GM12878 (cell line): Measurements from ENCODE around the gene CD3G. TPM values are rescaled to one million over a fixed set of nuclear protein-coding genes. Genes with fewer than 3 reads are reported as not detected.

Experiments
- ATAC-seq: fragments of 200-7000 bp; cut with Tn5 transposase; 3 replicates; pipeline ENCODE4 v1.9.1; 2020; ENCODE audit warnings: mild to moderate bottlenecking, moderate library complexity
- BruUV-seq: library from RNA; stranded (reverse); fragments of 400-500 nt; replicated peaks from 2 replicates; lab custom pipeline; 2021; lab: Mats Ljungman, UMichigan
- CTCF ChIA-PET: fragments of 300-600 bp; sonication (Branson Sonifier 250); formaldehyde crosslinking; extraction: SDS; loops from one replicate; lab custom pipeline; 2021; ENCODE audit warnings: inconsistent platforms; lab: Yijun Ruan, JAX
- POLR2A ChIA-PET: fragments of 350-600 bp; formaldehyde crosslinking; extraction: SDS; loops from one replicate; lab custom pipeline; 2021; ENCODE audit warnings: inconsistent platforms; lab: Charles Lee
- RAD21 ChIA-PET: fragments of 300-600 bp; sonication (Branson Sonifier 250); formaldehyde crosslinking; loops from one replicate; lab custom pipeline; 2023; ENCODE audit warnings: antibody characterized with exemption; ENCODE audit not compliant: unreplicated experiment; lab: Charles Lee
- SMC1A ChIA-PET: fragments of 300-600 bp; sonication (Branson Sonifier 250); formaldehyde crosslinking; loops from one replicate; lab custom pipeline; 2023; ENCODE audit not compliant: unreplicated experiment, uncharacterized antibody; lab: Charles Lee
- DNase-seq: peaks from one replicate; pipeline ENCODE4 v3.0.0-alpha.2; 2011; ENCODE audit warnings: low read depth, low spot score
- FAIRE-seq: peaks from 3 replicates; lab custom pipeline; 2011; peaks lifted over from hg19 to GRCh38; lab: Jason Lieb, UNC
- H2AFZ ChIP-seq: 2 replicates; pipeline ENCODE4 v1.6.0; 2011; ENCODE audit warnings: low read depth, low read length, control low read depth; ENCODE audit not compliant: control insufficient read depth
- H3K27ac ChIP-seq: 2 replicates; pipeline ENCODE4 v1.5.1; 2011; ENCODE audit warnings: control low read depth; ENCODE audit not compliant: control insufficient read depth, insufficient read depth
- H3K27me3 ChIP-seq, 2 experiments: replicated peaks in 1 of 2; 2 replicates each; pipeline versions ENCODE4 v1.6.0 to v1.6.1; 2011; ENCODE audit warnings: low read length in 1 of 2; ENCODE audit not compliant: control insufficient read depth in 2 of 2, insufficient read depth in 2 of 2
- H3K36me3 ChIP-seq, 2 experiments: 2 replicates each; pipeline ENCODE4 v1.5.1; 2011; ENCODE audit warnings: low read length in 1 of 2; ENCODE audit not compliant: control insufficient read depth in 2 of 2, insufficient read depth in 2 of 2
- H3K4me1 ChIP-seq: 2 replicates; pipeline ENCODE4 v1.6.1; 2011; ENCODE audit warnings: mild to moderate bottlenecking, low read length, moderate library complexity, mixed read lengths; ENCODE audit not compliant: control insufficient read depth, insufficient read depth
- H3K4me2 ChIP-seq: 2 replicates; pipeline ENCODE4 v1.6.0; 2011; ENCODE audit warnings: control low read depth; ENCODE audit not compliant: control insufficient read depth, insufficient read depth
- H3K4me3 ChIP-seq: fragments of 200-600 bp; sonication (generic); 2 replicates; pipeline ENCODE4 v1.5.1; 2016
- H3K79me2 ChIP-seq: 2 replicates; pipeline ENCODE4 v1.6.0; 2011; ENCODE audit warnings: low read length; ENCODE audit not compliant: control insufficient read depth, insufficient read depth
- H3K9ac ChIP-seq: 2 replicates; pipeline ENCODE4 v1.8.0; 2011; ENCODE audit warnings: low read length, control low read depth, mixed read lengths; ENCODE audit not compliant: control insufficient read depth, insufficient read depth
- H3K9me3 ChIP-seq: replicated peaks from 3 replicates; pipeline ENCODE4 v1.5.1; 2011; ENCODE audit warnings: mild to moderate bottlenecking, low read length; ENCODE audit not compliant: control insufficient read depth, insufficient read depth
- H4K20me1 ChIP-seq: 2 replicates; pipeline ENCODE4 v1.6.0; 2011; ENCODE audit not compliant: control insufficient read depth, insufficient read depth
- CHD2 ChIP-seq: IDR thresholded peaks from 2 replicates; pipeline ENCODE4 v1.6.1; 2011; ENCODE audit warnings: low read depth, low read length, improper control_type of control experiment, borderline replicate concordance
- EZH2 ChIP-seq: IDR thresholded peaks from 2 replicates; pipeline ENCODE4 v1.6.1; 2012; ENCODE audit warnings: low read depth, mild to moderate bottlenecking, control low read depth, inconsistent platforms, low read length, borderline replicate concordance; ENCODE audit not compliant: control insufficient read depth
- FOXM1 ChIP-seq: IDR thresholded peaks from 2 replicates; pipeline ENCODE4 v1.6.1; 2012; ENCODE audit warnings: low read depth, mild to moderate bottlenecking, inconsistent platforms, low read length, moderate library complexity
- GABPA ChIP-seq: IDR thresholded peaks from 2 replicates; pipeline ENCODE4 v1.6.1; 2014; ENCODE audit warnings: antibody characterized with exemption, low read depth, mild to moderate bottlenecking, inconsistent platforms
- KLF5 ChIP-seq: fragments of 450-650 bp; IDR thresholded peaks from 2 replicates; pipeline ENCODE4 v1.6.1; 2014; ENCODE audit warnings: mild to moderate bottlenecking; ENCODE audit not compliant: partially characterized antibody
- NR2C1 ChIP-seq: fragments of 450-650 bp; IDR thresholded peaks from 2 replicates; pipeline ENCODE4 v1.6.1; 2017; ENCODE audit warnings: antibody characterized with exemption, mild to moderate bottlenecking, moderate library complexity
- NRF1 ChIP-seq: conservative IDR thresholded peaks from 2 replicates; pipeline ENCODE4 v1.6.1; 2011; ENCODE audit warnings: mild to moderate bottlenecking, low read depth, low read length, improper control_type of control experiment
- PAX5 ChIP-seq: IDR thresholded peaks from 2 replicates; pipeline ENCODE4 v1.6.1; 2011; ENCODE audit warnings: low read depth, low read length, borderline replicate concordance
- SIX5 ChIP-seq: IDR thresholded peaks from 2 replicates; pipeline ENCODE4 v1.6.1; 2011; ENCODE audit warnings: mild to moderate bottlenecking, low read depth, low read length, moderate library complexity; ENCODE audit not compliant: severe bottlenecking
- SUZ12 ChIP-seq: fragments of 200-600 bp; sonication (generic); IDR thresholded peaks from one replicate; pipeline ENCODE4 v1.6.1; 2018; ENCODE audit warnings: antibody characterized with exemption, mild to moderate bottlenecking; ENCODE audit not compliant: unreplicated experiment
- in situ Hi-C: fragments of 300-500 bp; cut with MboI; formaldehyde crosslinking; loops from 9 replicates; pipeline ENCODE4 v1.14.3; 2018; ENCODE audit warnings: mixed read lengths
- intact Hi-C: fragments of 100-400 bp; cut with micrococcal nuclease; formaldehyde crosslinking; loops from one replicate; pipeline ENCODE4 v1.14.2; 2022; ENCODE audit not compliant: unreplicated experiment
- polyA plus RNA-seq, 11 experiments: library from polyadenylated mRNA; depleted of rRNA in 4 of 11; unstranded in 6 of 11; stranded (reverse) in 5 of 11; fragments of >200 nt; fragmentation: Nextera tagmentation in 4 of 11; fragmentation: Illumina TruSeq in 1 of 11; extraction: Ambion mirVana in 4 of 11; extraction: Trizol in 1 of 11; gene quantifications; 1 replicate in 1 of 11; 2 replicates in 10 of 11; pipeline versions ENCODE4 v1.2.1 to v1.2.3, GENCODE V29; 2011 to 2016; ENCODE audit warnings: inconsistent platforms in 2 of 11, missing spikeins in 2 of 11, low read depth in 1 of 11
- total RNA-seq, 4 experiments: library from RNA; depleted of rRNA in 3 of 4; stranded (reverse); fragments of >200 nt in 3 of 4; fragmentation: Illumina TruSeq in 1 of 4; extraction: Trizol in 1 of 4; gene quantifications; 2 replicates each; pipeline versions ENCODE4 v1.2.1 to v1.2.3, GENCODE V29; 2013 to 2021
- TF ChIP-seq, protein P1 (sequence below): fragments of 450-650 bp; IDR thresholded peaks from 2 replicates; pipeline ENCODE4 v1.6.1; 2018; ENCODE audit warnings: mild to moderate bottlenecking, low read depth, moderate library complexity; ENCODE audit not compliant: partially characterized antibody
- TF ChIP-seq, protein P2 (sequence below): IDR thresholded peaks from 2 replicates; pipeline ENCODE4 v1.6.1; 2012; ENCODE audit warnings: mild to moderate bottlenecking, low read depth, low read length

CD3G gene
- total and polyA plus RNA-seq, 10 of the 15 experiments (the other 5 are each of a cell fraction or from before 2014, with no cell fraction given): 0.10 to 0.16 (median 0.13) TPM; not detected in 7

DNA sequence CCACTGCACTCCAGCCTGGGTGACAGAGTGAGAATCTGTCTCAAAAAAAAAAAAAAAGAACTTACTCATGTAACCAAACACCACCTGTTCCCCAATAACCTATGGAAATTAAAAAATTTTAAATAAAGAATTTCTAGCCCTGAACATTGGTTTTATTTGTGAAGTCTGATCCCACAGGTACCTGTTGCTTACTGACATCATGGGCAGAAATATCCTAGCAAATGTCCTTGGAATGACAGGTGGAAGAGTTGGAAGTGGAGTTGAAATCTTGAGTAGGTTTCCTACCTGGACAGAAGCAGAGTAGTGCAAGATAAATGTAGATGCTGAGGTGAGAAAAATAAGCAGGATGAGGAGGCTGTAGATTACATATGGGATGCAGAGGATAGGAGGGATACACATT is 18.9 kb upstream of the CD3G start:
- no peaks in the 10 kb centered on the region for H3K9me3 ChIP-seq
- H3K27ac ChIP-seq: no peak overlapping the region
- DNase-seq (no peak), FAIRE-seq (no peak), ATAC-seq (no peak)
- RAD21 ChIA-PET: no interaction called here
- no peak overlapping the region for H3K4me3 ChIP-seq
- POLR2A ChIA-PET: interaction anchor here (0.6 kb wide), 1 partner anchor 610 kb away, joined by 4 read pairs; no protein-coding TSS in a partner anchor
- H4K20me1 ChIP-seq: no peaks in the 10 kb centered on the region
- H3K36me3 ChIP-seq: no peaks in the 10 kb centered on the region
- intact Hi-C loops: no loop called here
- CTCF ChIA-PET: no interaction called here
- no peak overlapping the region for H3K9ac ChIP-seq
- no TSS peak for BruUV-seq
- H3K4me2 ChIP-seq: no peak overlapping the region
- no peaks in the 10 kb centered on the region for H3K79me2 ChIP-seq
- no peak for TF ChIP-seq NR2C1
- no peak for TF ChIP-seq FOXM1
- TF ChIP-seq EZH2: no peak
- no peak for TF ChIP-seq NRF1
- TF ChIP-seq SUZ12: no peak
- TF ChIP-seq SIX5: no peak
- no peak for TF ChIP-seq CHD2
- no peak for TF ChIP-seq KLF5
- TF ChIP-seq, protein P1, sequence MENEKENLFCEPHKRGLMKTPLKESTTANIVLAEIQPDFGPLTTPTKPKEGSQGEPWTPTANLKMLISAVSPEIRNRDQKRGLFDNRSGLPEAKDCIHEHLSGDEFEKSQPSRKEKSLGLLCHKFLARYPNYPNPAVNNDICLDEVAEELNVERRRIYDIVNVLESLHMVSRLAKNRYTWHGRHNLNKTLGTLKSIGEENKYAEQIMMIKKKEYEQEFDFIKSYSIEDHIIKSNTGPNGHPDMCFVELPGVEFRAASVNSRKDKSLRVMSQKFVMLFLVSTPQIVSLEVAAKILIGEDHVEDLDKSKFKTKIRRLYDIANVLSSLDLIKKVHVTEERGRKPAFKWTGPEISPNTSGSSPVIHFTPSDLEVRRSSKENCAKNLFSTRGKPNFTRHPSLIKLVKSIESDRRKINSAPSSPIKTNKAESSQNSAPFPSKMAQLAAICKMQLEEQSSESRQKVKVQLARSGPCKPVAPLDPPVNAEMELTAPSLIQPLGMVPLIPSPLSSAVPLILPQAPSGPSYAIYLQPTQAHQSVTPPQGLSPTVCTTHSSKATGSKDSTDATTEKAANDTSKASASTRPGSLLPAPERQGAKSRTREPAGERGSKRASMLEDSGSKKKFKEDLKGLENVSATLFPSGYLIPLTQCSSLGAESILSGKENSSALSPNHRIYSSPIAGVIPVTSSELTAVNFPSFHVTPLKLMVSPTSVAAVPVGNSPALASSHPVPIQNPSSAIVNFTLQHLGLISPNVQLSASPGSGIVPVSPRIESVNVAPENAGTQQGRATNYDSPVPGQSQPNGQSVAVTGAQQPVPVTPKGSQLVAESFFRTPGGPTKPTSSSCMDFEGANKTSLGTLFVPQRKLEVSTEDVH: no peak
- no peak for TF ChIP-seq GABPA
- TF ChIP-seq, protein P2, sequence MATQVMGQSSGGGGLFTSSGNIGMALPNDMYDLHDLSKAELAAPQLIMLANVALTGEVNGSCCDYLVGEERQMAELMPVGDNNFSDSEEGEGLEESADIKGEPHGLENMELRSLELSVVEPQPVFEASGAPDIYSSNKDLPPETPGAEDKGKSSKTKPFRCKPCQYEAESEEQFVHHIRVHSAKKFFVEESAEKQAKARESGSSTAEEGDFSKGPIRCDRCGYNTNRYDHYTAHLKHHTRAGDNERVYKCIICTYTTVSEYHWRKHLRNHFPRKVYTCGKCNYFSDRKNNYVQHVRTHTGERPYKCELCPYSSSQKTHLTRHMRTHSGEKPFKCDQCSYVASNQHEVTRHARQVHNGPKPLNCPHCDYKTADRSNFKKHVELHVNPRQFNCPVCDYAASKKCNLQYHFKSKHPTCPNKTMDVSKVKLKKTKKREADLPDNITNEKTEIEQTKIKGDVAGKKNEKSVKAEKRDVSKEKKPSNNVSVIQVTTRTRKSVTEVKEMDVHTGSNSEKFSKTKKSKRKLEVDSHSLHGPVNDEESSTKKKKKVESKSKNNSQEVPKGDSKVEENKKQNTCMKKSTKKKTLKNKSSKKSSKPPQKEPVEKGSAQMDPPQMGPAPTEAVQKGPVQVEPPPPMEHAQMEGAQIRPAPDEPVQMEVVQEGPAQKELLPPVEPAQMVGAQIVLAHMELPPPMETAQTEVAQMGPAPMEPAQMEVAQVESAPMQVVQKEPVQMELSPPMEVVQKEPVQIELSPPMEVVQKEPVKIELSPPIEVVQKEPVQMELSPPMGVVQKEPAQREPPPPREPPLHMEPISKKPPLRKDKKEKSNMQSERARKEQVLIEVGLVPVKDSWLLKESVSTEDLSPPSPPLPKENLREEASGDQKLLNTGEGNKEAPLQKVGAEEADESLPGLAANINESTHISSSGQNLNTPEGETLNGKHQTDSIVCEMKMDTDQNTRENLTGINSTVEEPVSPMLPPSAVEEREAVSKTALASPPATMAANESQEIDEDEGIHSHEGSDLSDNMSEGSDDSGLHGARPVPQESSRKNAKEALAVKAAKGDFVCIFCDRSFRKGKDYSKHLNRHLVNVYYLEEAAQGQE: no peak
- no peak for TF ChIP-seq PAX5
- peaks cover 5% of the 10 kb centered on the region; the same call in 1 of the 2 replicates for H3K4me1 ChIP-seq
- in situ Hi-C loops: no loop called here
- SMC1A ChIA-PET: no interaction called here
- no peak overlapping the region for H2AFZ ChIP-seq
- H3K27me3 ChIP-seq: no peaks in the 10 kb centered on the region
